Loucy (cell line): ENCODE data around the gene UBL7.

Experiments
- EZH2phosphoT487 ChIP-seq: fragments of 200-600 bp; IDR thresholded peaks from 2 replicates; pipeline ENCODE4 v1.6.1; 2018; ENCODE audit warnings: antibody characterized with exemption, mild to moderate bottlenecking, moderate library complexity, borderline replicate concordance
- TF ChIP-seq, protein P1 (sequence below): fragments of 200-600 bp; sonication (generic); conservative IDR thresholded peaks from 2 replicates; pipeline ENCODE4 v1.5.1; 2014; ENCODE audit warnings: mild to moderate bottlenecking, antibody characterized with exemption, low read length

- TF ChIP-seq, protein P1, sequence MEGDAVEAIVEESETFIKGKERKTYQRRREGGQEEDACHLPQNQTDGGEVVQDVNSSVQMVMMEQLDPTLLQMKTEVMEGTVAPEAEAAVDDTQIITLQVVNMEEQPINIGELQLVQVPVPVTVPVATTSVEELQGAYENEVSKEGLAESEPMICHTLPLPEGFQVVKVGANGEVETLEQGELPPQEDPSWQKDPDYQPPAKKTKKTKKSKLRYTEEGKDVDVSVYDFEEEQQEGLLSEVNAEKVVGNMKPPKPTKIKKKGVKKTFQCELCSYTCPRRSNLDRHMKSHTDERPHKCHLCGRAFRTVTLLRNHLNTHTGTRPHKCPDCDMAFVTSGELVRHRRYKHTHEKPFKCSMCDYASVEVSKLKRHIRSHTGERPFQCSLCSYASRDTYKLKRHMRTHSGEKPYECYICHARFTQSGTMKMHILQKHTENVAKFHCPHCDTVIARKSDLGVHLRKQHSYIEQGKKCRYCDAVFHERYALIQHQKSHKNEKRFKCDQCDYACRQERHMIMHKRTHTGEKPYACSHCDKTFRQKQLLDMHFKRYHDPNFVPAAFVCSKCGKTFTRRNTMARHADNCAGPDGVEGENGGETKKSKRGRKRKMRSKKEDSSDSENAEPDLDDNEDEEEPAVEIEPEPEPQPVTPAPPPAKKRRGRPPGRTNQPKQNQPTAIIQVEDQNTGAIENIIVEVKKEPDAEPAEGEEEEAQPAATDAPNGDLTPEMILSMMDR = no peak
- TF ChIP-seq EZH2phosphoT487 = no peak
These were observed 11.9 kb downstream of the UBL7 start for GRCh38 chr15:74449095-74449494.
